Gastroesophageal sphincter (tissue), 4 donors: ENCODE measurements around the gene ADCYAP1. TPM values are rescaled to one million over a fixed set of nuclear protein-coding genes. Genes with fewer than 3 reads are reported as not detected.

Source experiments
- ATAC-seq: fragments of 150-250 bp; one replicate; pipeline ENCODE4 v1.9.1; 2016; ENCODE audit warnings: mild to moderate bottlenecking, moderate library complexity
- H3K27ac ChIP-seq, 4 donors: fragments of 200-600 bp; sonication (generic) in 3 of 4; 1 replicate in 3 of 4; 2 replicates in 1 of 4; pipeline ENCODE4 v1.5.1; 2016 to 2019
- H3K27me3 ChIP-seq: fragments of 200-600 bp; sonication (generic); one replicate; pipeline ENCODE4 v1.5.1; 2019
- H3K36me3 ChIP-seq, 2 donors: fragments of 200-600 bp; sonication (generic); one replicate each; pipeline ENCODE4 v1.5.1; 2019; ENCODE audit warnings: control low read depth in 1 of 2
- H3K4me1 ChIP-seq, 3 donors: fragments of 200-600 bp; sonication (generic); 1 replicate in 2 of 3; 2 replicates in 1 of 3; pipeline ENCODE4 v1.5.1; 2016 to 2019; ENCODE audit warnings: control low read depth in 2 of 3
- H3K4me3 ChIP-seq, 2 donors: fragments of 200-600 bp; sonication (generic); one replicate each; pipeline ENCODE4 v1.5.1; 2019; ENCODE audit warnings: mild to moderate bottlenecking in 1 of 2, moderate library complexity in 1 of 2
- H3K9me3 ChIP-seq, 3 donors: fragments of 200-600 bp; sonication (generic); one replicate each; pipeline ENCODE4 v1.5.1; 2017 to 2019; ENCODE audit warnings: control low read depth in 2 of 3
- CTCF ChIP-seq, 4 experiments: fragments of 200-600 bp in 2 of 4; fragments of 450-650 bp in 2 of 4; sonication (generic) in 1 of 4; IDR thresholded peaks; one replicate each; pipeline ENCODE4 v1.5.1; 2017 to 2019; ENCODE audit warnings: antibody characterized with exemption in 4 of 4, mild to moderate bottlenecking in 2 of 4, moderate library complexity in 2 of 4
- EP300 ChIP-seq: sonication (generic); formaldehyde crosslinking; IDR thresholded peaks from one replicate; pipeline ENCODE4 v1.6.1; 2017; ENCODE audit warnings: antibody characterized with exemption, mild to moderate bottlenecking
- POLR2A ChIP-seq, 2 donors: fragments of 450-650 bp; IDR thresholded peaks; one replicate each; pipeline ENCODE4 v1.6.1; 2017; ENCODE audit warnings: antibody characterized with exemption in 2 of 2, mild to moderate bottlenecking in 2 of 2, moderate library complexity in 1 of 2
- POLR2AphosphoS5 ChIP-seq: sonication (generic); formaldehyde crosslinking; IDR thresholded peaks from one replicate; pipeline ENCODE4 v1.6.1; 2017; ENCODE audit warnings: antibody characterized with exemption
- WGBS, 2 donors: methylation state at CpG; one replicate each; pipeline ENCODE4 v1.1.5; 2018; ENCODE audit warnings: low coverage in 1 of 2; 5-methylcytosine and 5-hydroxymethylcytosine counted together
- total RNA-seq, 4 donors: library from RNA; depleted of rRNA; stranded (reverse); fragments of >200 nt; gene quantifications; one replicate each; pipeline ENCODE4 v1.1.0, GENCODE V29; 2016

The ADCYAP1 gene
- total RNA-seq, 4 donors from 2014 or later: 0.39 to 2.3 (median 0.67) TPM; not detected in 1

- H3K36me3 ChIP-seq: no peaks in the 10 kb centered on the region
Measured at GRCh38 chr18:875912-876311, 28.8 kb upstream of the ADCYAP1 start.

GRCh38 chr18:877238-877637 lies 27.4 kb upstream of the ADCYAP1 start:
- Histone ChIP-seq H3K36me3 (no peaks in the 10 kb centered on the region), H3K9me3 (no peaks in the 10 kb centered on the region), H3K27ac (no peak overlapping the region), H3K27me3 (peaks cover 11% of the 10 kb centered on the region), H3K4me3 (no peak overlapping the region), H3K4me1 (no peaks in the 10 kb centered on the region)
- WGBS, 2 donors: 86 to 96% methylated on average over 4 to 6 of the region's 6 CpGs
- ATAC-seq: no peak
- no peak for TF ChIP-seq POLR2AphosphoS5
- TF ChIP-seq POLR2A (IDR thresholded peaks at IDR 0.05): no peak
- TF ChIP-seq CTCF (IDR thresholded peaks at IDR 0.05): no peak
- TF ChIP-seq EP300: no peak

More at GRCh38 chr18:875912-876311, 28.8 kb upstream of the ADCYAP1 start:
- no peak overlapping the region for H3K27ac ChIP-seq
- H3K4me1 ChIP-seq: no peaks in the 10 kb centered on the region
- H3K4me3 ChIP-seq: no peak overlapping the region
- peaks cover 14% of the 10 kb centered on the region for H3K27me3 ChIP-seq
- no peaks in the 10 kb centered on the region for H3K9me3 ChIP-seq
- ATAC-seq: no peak
- TF ChIP-seq EP300 (no peak), POLR2A (IDR thresholded peaks at IDR 0.05) (no peak), POLR2AphosphoS5 (no peak), CTCF (IDR thresholded peaks at IDR 0.05) (no peak)

DNA sequence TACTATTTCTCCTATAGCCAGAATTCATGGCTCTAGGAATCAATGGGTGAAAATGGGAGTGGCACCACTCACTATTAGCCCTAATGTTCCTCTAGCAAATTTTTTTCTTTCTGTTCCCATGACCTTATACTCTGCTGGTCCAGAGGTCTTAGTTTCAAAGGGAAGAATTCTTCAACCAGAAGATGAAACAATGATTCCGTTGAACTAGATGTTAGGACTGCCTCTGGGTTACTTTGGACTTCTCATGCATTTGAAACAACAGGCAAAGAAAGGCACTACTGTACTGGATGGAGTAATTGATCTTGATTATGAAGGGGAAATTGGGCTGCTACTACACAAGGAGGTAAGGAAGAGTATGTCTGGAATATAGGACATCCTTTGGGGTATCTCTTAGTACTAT lies 18.6 kb upstream of the ADCYAP1 start:
- Histone ChIP-seq H3K4me1 (no peaks in the 10 kb centered on the region), H3K36me3 (no peaks in the 10 kb centered on the region), H3K4me3 (no peak overlapping the region), H3K27ac (no peak overlapping the region), H3K27me3 (peaks cover 2% of the 10 kb centered on the region), H3K9me3 (no peaks in the 10 kb centered on the region)
- 70 to 92% methylated on average over 1 of the region's 1 CpG for WGBS, 2 donors
- TF ChIP-seq POLR2A (IDR thresholded peaks at IDR 0.05): no peak
- no peak for TF ChIP-seq POLR2AphosphoS5
- no peak for TF ChIP-seq EP300
- no peak for TF ChIP-seq CTCF (IDR thresholded peaks at IDR 0.05)
- ATAC-seq: no peak

DNA sequence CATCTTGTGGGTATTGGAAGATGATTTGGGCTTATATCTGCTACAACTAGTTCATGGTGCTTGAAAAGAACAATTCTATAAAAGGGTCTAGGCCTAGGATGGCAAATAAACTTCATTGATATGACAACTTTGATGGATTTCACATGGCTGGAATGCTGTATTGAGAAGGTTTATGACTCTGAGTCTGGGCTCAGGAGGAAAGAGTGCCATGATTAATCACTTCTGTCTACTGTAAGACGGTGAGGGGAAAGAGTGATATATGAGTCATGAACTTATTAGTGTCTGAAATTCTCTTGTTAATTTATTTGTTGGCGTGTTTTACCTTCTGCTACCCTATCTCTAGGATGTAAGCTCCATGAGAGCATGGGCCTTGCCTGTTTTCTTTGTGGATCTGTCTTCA lies 17.0 kb upstream of the ADCYAP1 start:
- H3K4me3 ChIP-seq: no peak overlapping the region
- H3K4me1 ChIP-seq: no peaks in the 10 kb centered on the region
- TF ChIP-seq POLR2A (IDR thresholded peaks at IDR 0.05): no peak
- TF ChIP-seq POLR2AphosphoS5: no peak
- TF ChIP-seq EP300: no peak
- H3K27me3 ChIP-seq: peaks cover 13% of the 10 kb centered on the region
- no peaks in the 10 kb centered on the region for H3K36me3 ChIP-seq
- no peaks in the 10 kb centered on the region for H3K9me3 ChIP-seq
- ATAC-seq: no peak
- H3K27ac ChIP-seq: no peak overlapping the region
- 37 to 51% methylated on average over 2 of the region's 2 CpGs for WGBS, 2 donors

- Histone ChIP-seq H3K27ac (no peak overlapping the region), H3K36me3 (no peaks in the 10 kb centered on the region), H3K4me1 (no peaks in the 10 kb centered on the region), H3K27me3 (peaks cover 49% of the 10 kb centered on the region), H3K4me3 (no peak overlapping the region), H3K9me3 (no peaks in the 10 kb centered on the region)
- WGBS, 2 donors: 29 to 59% methylated on average over 4 of the region's 4 CpGs
- TF ChIP-seq CTCF (IDR thresholded peaks at IDR 0.05) (no peak), POLR2A (IDR thresholded peaks at IDR 0.05) (no peak), POLR2AphosphoS5 (no peak), EP300 (no peak)
- no peak for ATAC-seq
Measured at GRCh38 chr18:892316-892715, 12.4 kb upstream of the ADCYAP1 start.
